ENCODE data around the gene INPP5A.

INPP5A gene

GRCh38 chr10:132746801-132747625 is 209.4 kb downstream of the INPP5A start:
- Histone ChIP-seq H3K27ac (ENCODE audit: insufficient read depth in 1 of 2, low read depth in 1 of 2, low read length in 2 of 2, poor library complexity in 1 of 2, severe bottlenecking in 2 of 2) (no peak overlapping the region), H3K9me3 (ENCODE audit: control extremely low read depth in 1 of 5, control insufficient read depth in 4 of 5, insufficient read depth in 2 of 5, low read depth in 1 of 5, low read length in 4 of 5) (no peaks in the 10 kb centered on the region), H3K27me3 (replicated peaks in 2 of 5; ENCODE audit: control insufficient read depth in 4 of 5, insufficient read depth in 5 of 5, low read length in 4 of 5) (no peaks in the 10 kb centered on the region), H3K4me3 (ENCODE audit: control insufficient read depth in 1 of 7, extremely low read depth in 1 of 7, insufficient read depth in 4 of 7, low read depth in 2 of 7, low read length in 6 of 7) (no peak overlapping the region), H3K4me1 (ENCODE audit: control extremely low read depth in 1 of 4, control insufficient read depth in 4 of 4, insufficient read depth in 4 of 4, low read length in 3 of 4) (no peaks in the 10 kb centered on the region), H3K36me3 (ENCODE audit: control insufficient read depth in 4 of 4, insufficient read depth in 4 of 4, low read length in 3 of 4) (peaks cover 0 to 31% (median 23%) of the 10 kb centered on the region in 4 experiments)
- DNase-seq = no peak
- POLR2A ChIA-PET = no interaction called here
- CTCF ChIA-PET = interaction anchor here (1.1 kb wide), 1 partner anchor 92 kb away, joined by 3 read pairs; no protein-coding TSS in a partner anchor
- WGBS (ENCODE audit: insufficient coverage) = 97% methylated on average over 23 of the region's 29 CpGs

- H3K4me1 ChIP-seq (ENCODE audit: control extremely low read depth in 1 of 4, control insufficient read depth in 4 of 4, insufficient read depth in 4 of 4, low read length in 3 of 4) = no peaks in the 10 kb centered on the region
- H3K27ac ChIP-seq (ENCODE audit: insufficient read depth in 1 of 2, low read depth in 1 of 2, low read length in 2 of 2, poor library complexity in 1 of 2, severe bottlenecking in 2 of 2) = no peak overlapping the region
- no peak for DNase-seq
- WGBS (ENCODE audit: insufficient coverage) = 96% methylated on average over 9 of the region's 15 CpGs
- no peaks in the 10 kb centered on the region for H3K9me3 ChIP-seq (ENCODE audit: control extremely low read depth in 1 of 5, control insufficient read depth in 4 of 5, insufficient read depth in 2 of 5, low read depth in 1 of 5, low read length in 4 of 5)
- H3K4me3 ChIP-seq (ENCODE audit: control insufficient read depth in 1 of 7, extremely low read depth in 1 of 7, insufficient read depth in 4 of 7, low read depth in 2 of 7, low read length in 6 of 7) = no peak overlapping the region
- H3K36me3 ChIP-seq (ENCODE audit: control insufficient read depth in 4 of 4, insufficient read depth in 4 of 4, low read length in 3 of 4) = peaks cover 0 to 36% (median 24%) of the 10 kb centered on the region in 4 experiments
- H3K27me3 ChIP-seq (replicated peaks in 2 of 5; ENCODE audit: control insufficient read depth in 4 of 5, insufficient read depth in 5 of 5, low read length in 4 of 5) = no peaks in the 10 kb centered on the region
- CTCF ChIA-PET = interaction anchor here (1.1 kb wide), 1 partner anchor 94 kb away, joined by 3 read pairs; no protein-coding TSS in a partner anchor
- POLR2A ChIA-PET = no interaction called here
Measured at GRCh38 chr10:132748135-132748534, 210.5 kb downstream of the INPP5A start.

GRCh38 chr10:132748545-132749370 is 211.2 kb downstream of the INPP5A start:
- H3K27me3 ChIP-seq (replicated peaks in 2 of 5; ENCODE audit: control insufficient read depth in 4 of 5, insufficient read depth in 5 of 5, low read length in 4 of 5) = no peaks in the 10 kb centered on the region
- CTCF ChIA-PET = interaction anchor here (1.1 kb wide), 1 partner anchor 94 kb away, joined by 3 read pairs; no protein-coding TSS in a partner anchor
- H3K4me3 ChIP-seq (ENCODE audit: control insufficient read depth in 1 of 7, extremely low read depth in 1 of 7, insufficient read depth in 4 of 7, low read depth in 2 of 7, low read length in 6 of 7) = no peak overlapping the region
- POLR2A ChIA-PET = no interaction called here
- H3K9me3 ChIP-seq (ENCODE audit: control extremely low read depth in 1 of 5, control insufficient read depth in 4 of 5, insufficient read depth in 2 of 5, low read depth in 1 of 5, low read length in 4 of 5) = no peaks in the 10 kb centered on the region
- peaks cover 0 to 38% (median 26%) of the 10 kb centered on the region in 4 experiments for H3K36me3 ChIP-seq (ENCODE audit: control insufficient read depth in 4 of 4, insufficient read depth in 4 of 4, low read length in 3 of 4)
- H3K4me1 ChIP-seq (ENCODE audit: control extremely low read depth in 1 of 4, control insufficient read depth in 4 of 4, insufficient read depth in 4 of 4, low read length in 3 of 4) = no peaks in the 10 kb centered on the region
- no peak overlapping the region for H3K27ac ChIP-seq (ENCODE audit: insufficient read depth in 1 of 2, low read depth in 1 of 2, low read length in 2 of 2, poor library complexity in 1 of 2, severe bottlenecking in 2 of 2)
- 98% methylated on average over 34 of the region's 36 CpGs for WGBS (ENCODE audit: insufficient coverage)
- DNase-seq = no peak

- H3K36me3 ChIP-seq (ENCODE audit: control insufficient read depth in 4 of 4, insufficient read depth in 4 of 4, low read length in 3 of 4) = peaks cover 0 to 42% (median 30%) of the 10 kb centered on the region in 4 experiments
- no peaks in the 10 kb centered on the region for H3K27me3 ChIP-seq (replicated peaks in 2 of 5; ENCODE audit: control insufficient read depth in 4 of 5, insufficient read depth in 5 of 5, low read length in 4 of 5)
- ChIA-PET CTCF (no interaction called here), POLR2A (no interaction called here)
- H3K4me3 ChIP-seq (ENCODE audit: control insufficient read depth in 1 of 7, extremely low read depth in 1 of 7, insufficient read depth in 4 of 7, low read depth in 2 of 7, low read length in 6 of 7) = no peak overlapping the region
- DNase-seq = no peak
- H3K4me1 ChIP-seq (ENCODE audit: control extremely low read depth in 1 of 4, control insufficient read depth in 4 of 4, insufficient read depth in 4 of 4, low read length in 3 of 4) = no peaks in the 10 kb centered on the region
- H3K27ac ChIP-seq (ENCODE audit: insufficient read depth in 1 of 2, low read depth in 1 of 2, low read length in 2 of 2, poor library complexity in 1 of 2, severe bottlenecking in 2 of 2) = no peak overlapping the region
- no peaks in the 10 kb centered on the region for H3K9me3 ChIP-seq (ENCODE audit: control extremely low read depth in 1 of 5, control insufficient read depth in 4 of 5, insufficient read depth in 2 of 5, low read depth in 1 of 5, low read length in 4 of 5)
- WGBS (ENCODE audit: insufficient coverage) = 97% methylated on average over 21 of the region's 22 CpGs
Measured at GRCh38 chr10:132749371-132749795, 211.8 kb downstream of the INPP5A start.

GRCh38 chr10:132750936-132751335 is 213.3 kb downstream of the INPP5A start:
- WGBS (ENCODE audit: insufficient coverage) = 96% methylated on average over 14 of the region's 14 CpGs
- Histone ChIP-seq H3K36me3 (ENCODE audit: control insufficient read depth in 4 of 4, insufficient read depth in 4 of 4, low read length in 3 of 4) (peaks cover 2 to 54% (median 40%) of the 10 kb centered on the region in 4 experiments), H3K9me3 (ENCODE audit: control extremely low read depth in 1 of 5, control insufficient read depth in 4 of 5, insufficient read depth in 2 of 5, low read depth in 1 of 5, low read length in 4 of 5) (peaks cover 0 to 2% (median 0%) of the 10 kb centered on the region in 5 experiments), H3K4me3 (ENCODE audit: control insufficient read depth in 1 of 7, extremely low read depth in 1 of 7, insufficient read depth in 4 of 7, low read depth in 2 of 7, low read length in 6 of 7) (no peak overlapping the region), H3K4me1 (ENCODE audit: control extremely low read depth in 1 of 4, control insufficient read depth in 4 of 4, insufficient read depth in 4 of 4, low read length in 3 of 4) (no peaks in the 10 kb centered on the region), H3K27ac (ENCODE audit: insufficient read depth in 1 of 2, low read depth in 1 of 2, low read length in 2 of 2, poor library complexity in 1 of 2, severe bottlenecking in 2 of 2) (no peak overlapping the region), H3K27me3 (replicated peaks in 2 of 5; ENCODE audit: control insufficient read depth in 4 of 5, insufficient read depth in 5 of 5, low read length in 4 of 5) (no peaks in the 10 kb centered on the region)
- POLR2A ChIA-PET = no interaction called here
- CTCF ChIA-PET = no interaction called here
- no peak for DNase-seq

GRCh38 chr10:132752378-132752777 is 214.8 kb downstream of the INPP5A start:
- Histone ChIP-seq H3K27me3 (replicated peaks in 2 of 5; ENCODE audit: control insufficient read depth in 4 of 5, insufficient read depth in 5 of 5, low read length in 4 of 5) (no peaks in the 10 kb centered on the region), H3K4me3 (ENCODE audit: control insufficient read depth in 1 of 7, extremely low read depth in 1 of 7, insufficient read depth in 4 of 7, low read depth in 2 of 7, low read length in 6 of 7) (no peak overlapping the region), H3K36me3 (ENCODE audit: control insufficient read depth in 4 of 4, insufficient read depth in 4 of 4, low read length in 3 of 4) (peaks cover 8 to 66% (median 47%) of the 10 kb centered on the region in 4 experiments), H3K27ac (ENCODE audit: insufficient read depth in 1 of 2, low read depth in 1 of 2, low read length in 2 of 2, poor library complexity in 1 of 2, severe bottlenecking in 2 of 2) (no peak overlapping the region), H3K9me3 (ENCODE audit: control extremely low read depth in 1 of 5, control insufficient read depth in 4 of 5, insufficient read depth in 2 of 5, low read depth in 1 of 5, low read length in 4 of 5) (peaks cover 0 to 7% (median 0%) of the 10 kb centered on the region in 5 experiments), H3K4me1 (ENCODE audit: control extremely low read depth in 1 of 4, control insufficient read depth in 4 of 4, insufficient read depth in 4 of 4, low read length in 3 of 4) (no peaks in the 10 kb centered on the region)
- 100% methylated on average over 12 of the region's 20 CpGs for WGBS (ENCODE audit: insufficient coverage)
- CTCF ChIA-PET = no interaction called here
- DNase-seq = no peak
- POLR2A ChIA-PET = no interaction called here

- peaks cover 0 to 7% (median 0%) of the 10 kb centered on the region in 5 experiments for H3K9me3 ChIP-seq (ENCODE audit: control extremely low read depth in 1 of 5, control insufficient read depth in 4 of 5, insufficient read depth in 2 of 5, low read depth in 1 of 5, low read length in 4 of 5)
- 97% methylated on average over 28 of the region's 28 CpGs for WGBS (ENCODE audit: insufficient coverage)
- ChIA-PET POLR2A (no interaction called here), CTCF (no interaction called here)
- H3K4me3 ChIP-seq (ENCODE audit: control insufficient read depth in 1 of 7, extremely low read depth in 1 of 7, insufficient read depth in 4 of 7, low read depth in 2 of 7, low read length in 6 of 7) = no peak overlapping the region
- no peaks in the 10 kb centered on the region for H3K4me1 ChIP-seq (ENCODE audit: control extremely low read depth in 1 of 4, control insufficient read depth in 4 of 4, insufficient read depth in 4 of 4, low read length in 3 of 4)
- DNase-seq = no peak
- H3K36me3 ChIP-seq (ENCODE audit: control insufficient read depth in 4 of 4, insufficient read depth in 4 of 4, low read length in 3 of 4) = peaks cover 8 to 70% (median 47%) of the 10 kb centered on the region in 4 experiments
- H3K27me3 ChIP-seq (replicated peaks in 2 of 5; ENCODE audit: control insufficient read depth in 4 of 5, insufficient read depth in 5 of 5, low read length in 4 of 5) = no peaks in the 10 kb centered on the region
- H3K27ac ChIP-seq (ENCODE audit: insufficient read depth in 1 of 2, low read depth in 1 of 2, low read length in 2 of 2, poor library complexity in 1 of 2, severe bottlenecking in 2 of 2) = no peak overlapping the region
Measured at GRCh38 chr10:132752961-132753360, 215.4 kb downstream of the INPP5A start.

Measured in common myeloid progenitor, CD34-positive (primary cell).